Islet precursor cell (in vitro differentiated cells): ENCODE data around the gene CCDC92.

Experiments
- DNase-seq: peaks from one replicate; pipeline ENCODE4 v3.0.0-alpha.2; 2018

Gene CCDC92

DNA sequence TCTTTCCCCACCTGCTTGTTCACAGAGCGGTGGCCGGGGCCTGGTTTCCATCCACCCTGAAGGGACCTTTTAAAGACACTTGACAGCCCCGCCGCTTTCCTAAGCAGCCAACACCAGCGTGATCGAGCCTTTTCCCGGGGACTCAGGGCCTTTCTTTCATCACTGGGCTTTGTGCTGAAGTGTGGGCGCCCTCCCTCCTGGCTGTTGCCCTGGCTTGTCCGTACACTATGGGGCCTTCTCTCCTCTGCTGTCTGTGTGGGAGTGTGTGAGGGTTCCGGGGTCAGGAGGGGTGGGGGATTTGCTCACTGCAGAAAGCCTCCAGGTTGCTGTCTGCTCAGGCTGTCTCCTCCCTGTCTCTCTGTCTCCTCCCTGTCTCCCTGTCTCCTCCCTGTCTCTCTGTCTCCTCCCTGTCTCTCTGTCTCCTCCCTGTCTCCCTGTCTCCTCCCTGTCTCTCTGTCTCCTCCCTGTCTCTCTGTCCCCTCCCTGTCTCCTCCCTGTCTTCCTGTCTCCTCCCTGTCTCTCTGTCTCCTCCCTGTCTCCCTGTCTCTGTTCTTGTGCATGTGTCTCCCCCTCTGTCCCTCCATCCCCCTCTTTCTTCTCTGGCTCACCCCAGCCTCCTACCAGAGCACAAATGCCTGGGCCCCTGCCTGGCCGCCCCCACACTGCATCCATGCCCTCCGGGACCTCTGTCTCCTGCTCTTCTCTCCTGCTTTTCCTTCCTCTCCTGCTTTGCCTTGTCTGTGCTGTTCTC is 64.7 kb downstream of the CCDC92 start:
- DNase-seq = peak; percentile 83

DNA sequence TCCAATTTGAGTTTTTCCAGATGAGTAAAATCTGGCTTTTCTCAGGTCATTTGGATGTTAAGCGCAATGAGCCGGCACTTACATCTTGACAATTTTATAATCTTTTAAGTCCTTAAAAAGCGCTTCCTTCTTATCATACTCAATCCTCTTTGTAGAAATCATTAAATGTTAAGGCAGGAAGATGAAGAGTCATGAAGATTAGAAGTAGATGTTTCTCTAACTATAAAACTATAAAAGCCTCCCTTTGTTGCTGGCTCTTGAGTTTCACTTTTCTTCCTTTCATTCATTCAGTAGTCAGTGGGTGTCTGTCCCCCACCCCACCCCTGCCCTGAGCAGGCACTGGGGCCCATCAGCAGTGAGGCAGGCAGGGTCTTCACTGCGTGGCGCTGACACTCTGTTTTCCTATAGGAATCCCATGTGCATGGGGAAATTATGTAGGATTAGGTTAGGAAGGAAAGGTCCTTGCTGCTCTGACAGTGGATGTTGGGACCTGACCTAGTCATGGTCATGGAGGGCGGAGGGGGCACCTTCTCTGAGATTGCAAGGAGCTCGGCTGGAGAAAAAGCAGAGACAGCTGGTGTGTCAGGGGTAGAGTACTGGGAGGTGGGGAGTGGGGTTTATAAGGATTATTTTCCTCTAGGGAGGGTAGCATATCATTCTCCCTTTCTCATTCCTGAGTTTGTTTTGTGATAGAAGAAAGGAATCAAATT is 65.8 kb downstream of the CCDC92 start:
- DNase-seq = no peak

DNA sequence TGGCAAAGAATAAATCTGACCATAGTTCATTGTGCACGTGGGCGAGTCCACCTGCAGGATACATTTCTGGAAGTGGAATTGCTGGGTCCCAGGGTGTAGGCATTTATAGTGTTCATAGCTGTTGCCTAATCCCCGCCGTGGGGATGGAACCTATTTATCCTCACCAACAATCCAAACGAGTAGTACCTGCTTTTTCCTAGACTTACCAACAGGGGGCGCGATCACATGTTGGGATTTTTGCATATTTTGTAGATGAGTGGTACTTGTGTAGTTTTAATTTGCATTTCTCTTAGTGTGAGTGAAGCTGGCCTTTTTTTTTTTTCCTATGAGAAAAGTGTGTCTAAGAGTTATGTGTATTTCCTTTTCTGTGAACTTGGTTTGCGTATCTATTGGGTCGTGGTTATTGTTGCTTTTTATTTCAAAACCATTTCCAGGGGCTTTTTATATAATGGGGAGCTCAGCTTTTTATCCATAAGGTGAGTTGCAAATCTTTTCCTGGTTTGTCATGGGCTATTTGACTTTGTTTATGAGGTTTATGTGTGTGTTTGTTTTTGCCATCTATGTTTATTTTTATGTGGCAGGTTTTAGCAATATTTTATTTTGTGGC is 67.2 kb downstream of the CCDC92 start:
- peak; percentile 85 for DNase-seq

DNA sequence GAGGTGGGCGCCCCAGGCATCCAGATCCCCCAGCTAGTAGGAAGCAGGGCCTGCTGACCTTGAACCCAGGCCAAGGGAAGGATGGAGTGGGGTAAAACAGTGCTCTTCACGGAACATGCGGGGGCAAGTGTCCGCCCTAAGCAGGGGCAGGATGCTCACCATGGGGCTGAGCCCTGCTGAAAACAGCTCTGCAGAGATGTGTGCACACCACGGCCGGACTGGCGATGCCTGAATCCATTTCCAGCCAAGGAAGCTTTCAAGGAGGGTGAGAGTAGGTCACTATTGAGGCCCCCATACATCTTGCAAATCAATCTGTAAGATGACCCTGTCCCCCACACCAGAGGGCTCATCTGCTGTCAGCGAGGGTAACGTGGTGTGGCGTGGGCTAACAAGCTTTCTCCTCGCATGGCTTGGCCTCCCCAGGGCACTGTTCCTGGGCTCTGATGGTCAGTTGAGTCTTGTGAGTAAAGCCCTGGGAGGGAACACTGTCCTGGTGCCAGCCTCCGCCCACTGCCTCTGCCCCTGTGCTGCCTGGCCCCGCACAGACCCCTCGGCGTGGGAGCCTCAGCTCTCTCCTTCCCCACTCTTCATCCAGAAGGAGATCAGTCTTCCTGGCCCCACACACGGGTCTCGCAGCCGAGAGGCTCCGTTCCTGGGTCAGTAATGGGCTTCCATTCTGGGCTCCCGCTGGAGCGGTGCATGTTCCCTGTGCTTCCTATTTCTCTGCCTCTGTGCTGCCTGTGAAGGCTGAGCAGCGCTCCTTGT is 69.1 kb downstream of the CCDC92 start:
- DNase-seq = no peak

DNA sequence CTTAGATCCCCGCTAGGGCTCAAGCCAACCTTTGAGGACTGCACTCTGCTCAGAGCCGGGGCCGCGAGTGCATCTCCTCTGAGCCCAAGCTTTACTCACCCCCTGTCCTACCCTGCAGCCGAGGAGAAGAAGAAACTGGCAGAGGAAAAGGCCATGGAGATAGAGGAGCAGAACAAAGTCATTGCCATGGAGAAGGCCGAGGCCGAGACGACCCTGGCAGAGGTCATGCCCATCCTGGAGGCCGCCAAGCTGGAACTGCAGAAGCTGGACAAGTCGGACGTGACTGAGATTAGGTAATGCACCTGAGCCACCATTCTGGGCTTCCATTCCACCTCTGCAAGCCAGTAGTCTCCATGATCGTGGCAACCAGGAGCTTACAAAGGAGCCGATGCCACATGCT is 69.8 kb downstream of the CCDC92 start:
- no peak for DNase-seq

DNA sequence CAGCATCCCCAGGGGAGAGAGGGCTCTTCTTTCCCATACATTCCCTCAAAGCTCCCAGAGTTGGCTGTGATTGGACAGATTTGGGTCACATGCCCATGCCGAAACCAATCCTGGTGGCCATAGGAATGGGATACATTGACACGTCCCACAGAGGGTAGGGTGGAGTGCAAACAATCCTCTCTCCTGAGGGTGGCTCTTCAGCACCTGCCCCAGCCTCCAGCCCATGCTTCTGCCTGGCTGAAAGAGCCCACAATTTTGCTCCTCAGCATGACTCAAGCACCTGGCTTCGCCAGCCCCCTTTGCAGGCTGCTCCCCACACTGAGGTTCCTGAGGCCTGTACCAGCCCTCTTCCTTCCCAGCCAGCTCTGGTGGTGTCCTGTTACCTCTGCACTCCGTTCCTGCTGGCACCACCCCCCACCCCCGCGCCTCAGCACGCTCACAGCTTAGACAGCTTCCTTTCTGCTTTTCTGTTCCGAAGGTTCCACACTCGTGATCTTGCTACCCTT is 71.7 kb downstream of the CCDC92 start:
- peak; percentile 81 for DNase-seq

DNA sequence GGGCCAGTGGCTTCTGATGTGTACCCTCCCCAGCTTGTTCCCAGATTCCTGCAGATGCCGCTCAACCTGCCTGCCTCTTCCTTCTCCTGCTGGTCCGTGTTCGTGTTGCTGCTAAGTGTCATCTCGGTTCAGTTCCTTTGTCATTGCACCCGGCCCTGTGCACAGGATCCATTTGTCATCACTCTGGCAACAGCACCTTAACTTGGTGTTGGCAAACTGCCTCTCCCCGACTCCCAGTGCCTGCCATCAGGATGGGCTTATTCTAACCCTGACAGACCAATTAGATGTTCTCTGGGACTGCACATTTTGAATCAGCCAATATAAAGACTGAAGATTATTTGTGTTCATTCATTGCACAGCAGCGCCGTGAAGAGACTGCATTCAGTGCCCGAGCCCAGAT is 73.3 kb downstream of the CCDC92 start:
- no peak for DNase-seq

DNA sequence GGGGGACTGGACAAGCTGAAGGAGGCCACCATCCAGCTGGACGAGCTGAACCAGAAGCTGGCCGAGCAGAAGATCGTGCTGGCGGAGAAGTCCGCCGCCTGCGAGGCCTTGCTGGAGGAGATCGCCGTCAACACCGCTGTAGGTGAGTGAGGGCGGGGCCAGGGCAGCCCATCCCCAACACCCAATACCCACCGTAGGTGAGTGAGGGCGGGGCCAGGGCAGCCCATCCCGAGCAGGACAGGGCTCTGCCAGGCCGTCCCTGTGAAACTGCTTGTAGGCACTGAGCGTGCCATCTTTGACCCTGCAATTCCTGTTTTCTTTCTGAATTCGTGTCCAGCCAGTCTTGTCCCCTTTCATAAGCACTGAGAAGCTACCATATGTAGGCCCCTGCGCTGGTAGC is 74.0 kb downstream of the CCDC92 start:
- DNase-seq = no peak

DNA sequence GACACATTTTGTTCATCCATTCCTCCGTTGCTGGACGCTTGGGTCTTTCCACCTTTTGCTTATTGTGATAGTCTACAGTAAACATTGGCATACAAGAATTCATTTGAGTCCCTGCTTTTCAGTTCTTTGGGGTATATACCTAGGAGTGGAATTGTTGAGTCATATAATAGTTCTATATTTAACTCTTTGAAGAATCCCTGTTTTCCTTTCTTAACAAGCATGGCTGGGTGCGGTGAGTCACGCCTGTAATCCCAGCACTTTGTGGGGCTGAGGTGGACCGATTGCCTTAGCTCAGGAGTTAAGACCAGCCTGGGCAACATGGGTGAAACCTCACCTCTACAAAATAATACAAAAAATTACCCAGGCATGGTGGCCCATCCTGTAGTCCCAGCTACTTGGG is 75.4 kb downstream of the CCDC92 start:
- DNase-seq = no peak

DNA sequence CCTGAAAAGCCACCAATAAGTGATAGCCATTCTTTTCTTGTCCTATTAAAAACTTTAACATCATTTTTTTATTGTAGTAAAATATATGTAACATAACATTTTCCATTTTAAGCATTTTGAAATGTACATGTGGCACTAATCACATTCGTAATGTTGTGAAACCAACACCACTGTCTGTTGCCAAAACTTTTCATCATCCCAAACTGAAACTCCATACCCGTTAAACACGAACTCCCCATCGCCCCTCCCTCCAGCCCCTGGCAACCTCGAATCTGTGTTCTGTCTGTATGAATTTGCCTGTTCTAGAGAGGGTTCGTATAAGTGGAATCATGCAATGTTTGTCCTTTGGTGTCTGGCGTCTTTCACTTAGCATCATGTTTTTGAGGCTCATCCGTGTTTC is 75.9 kb downstream of the CCDC92 start:
- DNase-seq = no peak

DNA sequence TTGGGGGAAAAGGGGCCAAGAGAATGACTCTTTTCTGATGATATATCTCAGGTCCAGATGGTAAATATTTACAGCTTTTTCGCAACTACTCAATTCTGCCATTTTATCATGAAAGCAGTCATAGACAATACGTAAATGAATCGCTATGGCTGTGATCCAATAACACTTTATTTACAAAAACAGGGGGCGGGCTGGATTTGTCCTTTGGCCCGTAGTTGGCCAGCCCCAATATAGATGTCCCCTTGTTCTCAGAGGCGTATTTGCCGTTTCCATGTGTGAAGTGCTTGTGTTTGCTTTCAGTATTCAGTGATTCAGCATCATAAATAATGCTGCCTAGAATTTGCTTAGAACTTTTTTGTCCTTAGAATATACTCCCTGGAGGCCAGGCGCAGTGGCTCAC is 77.2 kb downstream of the CCDC92 start:
- DNase-seq = no peak

DNA sequence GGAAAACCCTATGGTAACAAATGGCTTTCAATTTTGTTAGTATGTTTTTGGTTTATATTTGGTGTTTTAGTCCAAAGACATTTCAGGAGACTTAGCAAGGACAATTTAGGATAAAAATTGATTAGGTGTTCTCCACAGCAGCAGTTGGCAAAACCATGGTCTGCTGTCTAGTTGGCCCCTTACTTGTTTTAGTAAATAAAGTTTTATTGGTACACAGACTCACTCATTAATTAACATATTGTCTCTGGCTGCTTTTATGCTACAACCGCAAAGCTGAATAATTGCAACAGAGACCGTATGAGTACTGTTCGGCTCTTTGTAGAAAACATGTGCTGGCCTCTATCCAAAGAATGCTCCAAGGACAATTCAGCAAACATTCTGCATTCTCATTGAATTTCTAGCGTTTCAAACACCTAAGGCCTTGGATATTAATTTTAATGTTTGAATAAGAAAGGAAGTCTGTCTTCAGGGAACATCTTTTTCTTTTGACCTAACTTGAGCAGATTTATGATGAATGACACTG is 77.7 kb downstream of the CCDC92 start:
- no peak for DNase-seq

DNA sequence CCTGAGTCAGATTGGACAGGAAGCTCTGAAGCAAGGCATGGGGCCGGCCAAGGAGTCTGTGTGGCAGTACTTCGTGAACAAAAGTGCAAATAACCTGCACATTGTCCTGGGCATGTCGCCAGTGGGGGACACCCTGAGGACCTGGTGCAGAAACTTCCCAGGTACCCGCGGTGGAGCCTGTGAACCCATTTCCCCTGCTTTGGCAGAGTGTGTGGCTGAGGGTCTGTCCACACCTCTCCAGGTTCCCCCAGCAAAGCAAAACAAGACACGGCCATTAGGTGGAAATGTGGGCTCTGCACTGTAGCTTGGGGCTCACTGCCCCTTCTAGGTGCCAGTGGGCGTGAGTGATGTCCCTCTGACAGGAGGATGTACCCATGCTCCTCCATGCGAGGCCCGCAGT is 79.4 kb downstream of the CCDC92 start:
- DNase-seq = no peak

DNA sequence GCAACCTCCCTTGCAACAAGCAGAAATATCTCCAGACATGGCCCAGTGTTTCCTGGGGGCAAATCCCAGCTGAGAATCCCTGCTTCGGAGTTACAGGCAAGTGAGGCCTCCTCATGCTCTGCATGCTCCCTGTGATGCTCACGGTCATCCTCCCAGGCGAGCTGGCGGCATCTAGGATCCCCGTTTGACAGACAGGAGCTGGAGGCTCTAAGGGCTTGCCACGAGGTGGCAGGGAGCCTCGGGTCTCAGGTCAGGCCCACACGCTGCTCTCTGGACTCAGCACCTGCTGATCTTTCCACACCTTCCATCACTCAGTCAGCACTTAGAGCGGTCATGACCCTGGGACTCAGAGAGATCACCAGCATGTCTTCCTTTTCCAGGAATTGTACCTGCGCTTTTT is 79.8 kb downstream of the CCDC92 start:
- DNase-seq = no peak

DNA sequence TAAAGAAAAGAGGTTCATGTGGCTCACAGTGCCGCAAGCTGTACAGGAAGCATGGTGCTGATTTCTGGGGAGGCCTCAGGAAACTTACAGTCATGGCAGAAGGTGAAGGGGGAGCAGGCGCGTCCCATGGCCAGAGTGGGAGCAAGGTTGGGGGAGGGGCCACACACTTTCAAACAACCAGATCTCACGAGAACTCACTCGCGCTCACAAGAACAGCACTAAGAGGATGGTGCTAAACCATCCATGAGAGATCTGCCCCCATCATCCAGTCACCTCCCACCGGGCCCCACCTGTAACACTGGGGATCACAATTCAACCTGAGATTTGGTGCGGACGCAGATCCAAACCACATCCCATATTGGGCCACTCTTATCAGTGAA is 80.5 kb downstream of the CCDC92 start:
- DNase-seq = no peak

DNA sequence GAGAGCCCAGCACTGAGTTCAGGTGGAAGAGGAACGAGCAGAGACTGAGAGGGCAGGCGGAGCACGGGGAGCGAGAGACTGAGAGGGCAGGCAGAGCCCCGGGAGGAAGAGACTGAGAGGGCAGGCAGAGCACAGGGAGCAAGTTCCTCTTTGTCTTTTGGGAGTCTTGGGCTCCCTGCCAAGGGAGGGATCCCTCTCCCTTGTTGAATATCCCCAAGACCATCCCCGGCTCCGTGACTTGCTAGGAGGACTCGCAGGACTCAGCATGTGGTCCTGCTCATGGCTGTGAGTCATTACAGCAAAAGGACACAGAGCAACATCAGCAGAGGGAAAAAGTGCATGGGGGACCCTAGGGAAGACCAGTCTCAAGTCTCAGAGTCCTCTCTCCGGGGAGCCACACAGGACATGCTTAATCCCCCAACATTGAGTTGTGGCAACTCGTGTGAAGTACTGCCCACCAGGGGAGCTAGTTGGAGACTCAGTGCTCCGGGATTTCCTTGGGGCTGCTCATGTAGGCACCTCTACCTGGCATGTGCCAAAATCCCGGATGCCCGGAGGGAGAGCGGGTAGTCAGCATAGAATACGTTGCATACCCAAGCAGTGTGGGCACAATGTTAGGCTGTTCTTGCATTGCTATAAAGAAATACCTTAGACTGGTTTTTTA is 81.0 kb downstream of the CCDC92 start:
- DNase-seq = no peak

DNA sequence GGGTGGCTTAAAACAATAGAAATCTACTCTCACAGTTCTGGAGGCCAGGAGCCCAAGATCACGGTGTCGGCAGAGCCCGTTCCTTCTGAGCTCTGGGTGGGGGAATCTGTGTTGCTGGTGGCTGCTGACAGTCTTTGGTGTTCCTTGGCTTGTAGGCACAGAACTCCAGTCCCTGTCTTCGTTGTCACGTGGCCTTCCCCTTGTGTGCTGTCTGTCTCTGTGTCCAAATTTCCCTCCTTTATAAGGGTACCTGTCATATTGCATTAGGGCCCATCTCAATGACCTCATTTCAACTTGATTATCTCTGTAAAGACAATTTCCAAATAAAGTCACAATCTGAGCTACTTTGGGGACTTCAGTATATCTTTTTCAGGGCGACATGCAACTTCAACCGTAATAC is 81.6 kb downstream of the CCDC92 start:
- no peak for DNase-seq

DNA sequence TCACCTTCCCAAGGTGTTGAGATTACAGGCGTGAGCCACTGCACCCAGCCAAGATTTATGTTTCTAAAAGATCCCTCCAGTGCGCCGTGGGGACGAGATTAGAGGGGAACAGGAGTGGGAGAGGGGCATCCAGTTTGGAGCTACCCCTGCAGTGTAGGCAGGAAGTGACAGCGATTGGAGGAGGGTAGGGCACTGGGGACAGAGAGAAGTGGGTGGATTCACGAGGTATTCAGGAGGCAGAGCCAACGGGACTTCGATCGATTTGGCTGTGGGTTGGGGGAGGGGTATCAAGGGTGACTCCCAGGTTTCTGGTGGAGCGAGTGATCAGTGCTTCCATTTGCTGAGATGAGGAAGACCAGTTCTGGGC is 82.1 kb downstream of the CCDC92 start:
- DNase-seq = no peak

DNA sequence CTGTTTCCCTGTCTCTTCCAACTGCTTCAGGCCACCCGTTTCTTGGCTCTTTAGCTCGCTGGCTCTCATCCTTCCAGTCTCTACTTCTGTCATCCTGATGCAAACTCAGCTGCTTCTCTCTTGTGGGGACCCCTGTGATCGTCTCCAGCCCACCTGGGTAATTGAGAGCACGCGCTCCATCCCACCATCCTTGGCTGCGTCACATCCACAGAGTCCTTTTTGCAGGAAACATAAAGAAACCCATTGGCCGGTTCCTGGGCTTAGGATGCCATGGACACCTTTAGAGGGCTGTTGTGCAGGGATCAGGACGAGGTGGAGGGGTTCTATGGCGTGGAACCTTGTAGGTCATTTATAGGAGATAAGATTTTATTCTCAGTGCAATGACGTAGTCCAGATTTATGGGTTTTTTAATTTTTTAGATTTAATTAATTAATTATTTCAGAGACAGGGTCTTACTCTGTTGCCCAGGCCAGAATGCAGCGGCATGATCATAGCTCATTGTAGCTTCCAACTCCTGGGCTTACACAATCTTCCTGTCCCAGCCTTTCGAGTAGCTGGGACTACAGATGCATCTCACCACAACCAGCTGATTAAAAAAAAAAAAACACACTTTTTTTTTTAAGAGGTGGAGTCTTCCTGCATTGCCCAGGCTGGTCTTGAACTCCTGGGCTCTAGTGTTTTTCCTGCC is 82.6 kb downstream of the CCDC92 start:
- DNase-seq = no peak

DNA sequence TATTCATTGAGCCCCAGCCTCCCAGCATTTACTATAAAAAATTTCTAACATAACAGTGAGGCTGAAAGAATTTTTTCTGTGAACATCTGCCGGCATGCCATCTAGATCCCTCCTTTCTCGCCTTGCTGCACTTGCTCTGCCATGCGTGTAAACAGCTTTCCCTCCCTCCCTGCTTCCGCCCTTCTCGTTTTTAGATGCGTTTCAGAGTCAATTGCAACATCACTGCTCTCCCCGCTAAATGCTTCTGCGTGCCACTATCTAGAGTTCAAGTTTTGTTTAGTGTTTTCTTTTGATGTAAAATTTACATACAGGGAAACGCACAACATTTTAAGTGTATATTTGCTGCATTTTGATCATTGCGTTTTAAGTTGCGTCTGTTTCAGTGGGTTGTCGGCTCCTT is 83.6 kb downstream of the CCDC92 start:
- no peak for DNase-seq

DNA sequence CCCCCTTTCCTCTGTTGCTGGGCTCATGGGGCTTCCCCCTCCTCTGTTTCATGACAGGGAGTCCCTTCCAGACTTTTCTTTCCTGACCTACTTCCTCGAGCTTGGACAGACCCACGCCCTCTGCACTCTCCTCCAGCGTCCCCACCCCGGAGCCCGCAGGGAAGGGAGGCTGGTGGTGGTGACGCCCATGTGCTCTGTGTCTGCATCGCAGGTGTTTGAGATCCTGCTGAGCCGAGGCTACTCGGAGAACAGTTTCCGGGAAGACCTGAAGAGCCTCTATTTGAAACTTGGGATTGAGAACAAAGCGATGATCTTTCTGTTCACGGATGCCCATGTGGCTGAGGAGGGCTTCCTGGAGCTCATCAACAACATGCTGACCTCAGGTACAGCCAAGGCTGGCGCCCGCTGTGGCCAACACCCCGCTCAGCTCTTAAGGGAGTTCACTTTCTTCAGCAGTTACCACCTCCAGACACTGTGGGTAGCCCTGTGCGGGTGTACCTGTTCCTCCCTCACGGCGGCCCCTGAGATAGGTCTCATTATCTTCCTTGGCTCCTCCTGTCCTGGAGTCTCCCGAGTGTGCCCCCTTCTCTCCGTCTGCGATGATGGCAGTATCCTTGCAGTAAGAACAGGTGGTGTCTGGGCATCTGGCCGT is 85.6 kb downstream of the CCDC92 start:
- DNase-seq = no peak

DNA sequence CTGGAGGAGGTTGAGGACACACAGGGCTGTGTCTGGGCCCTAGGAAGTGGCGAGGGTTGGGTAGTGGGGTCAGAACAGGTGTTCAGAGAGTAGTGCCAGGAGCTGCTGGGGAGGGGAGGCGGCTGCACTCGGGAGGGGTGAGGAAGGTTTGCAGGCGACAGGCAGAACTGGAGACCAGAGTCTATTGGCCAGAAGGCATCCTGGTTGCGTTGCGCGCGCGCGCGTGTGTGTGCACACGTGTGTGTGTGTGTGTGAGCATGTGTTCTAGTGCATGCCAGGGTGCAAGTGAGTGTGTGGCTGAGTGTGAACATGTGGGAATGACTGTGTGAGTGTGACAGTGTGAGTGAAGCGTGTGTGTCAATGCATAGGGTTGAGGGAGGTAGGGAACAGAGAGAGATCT is 86.4 kb downstream of the CCDC92 start:
- DNase-seq = no peak
